GM23338 (cell line): ENCODE measurements around the gene FGFBP1. TPM values are rescaled to one million over a fixed set of nuclear protein-coding genes. Genes with fewer than 3 reads are reported as not detected.

Experiments used
- ATAC-seq: fragments of 200-7000 bp; cut with Tn5 transposase; 3 replicates; pipeline ENCODE4 v1.9.1; 2020
- DNase-seq: peaks from one replicate; pipeline ENCODE4 v3.0.0-alpha.2; 2015; ENCODE audit warnings: low spot score
- H2AFZ ChIP-seq: fragments of 200-600 bp; sonication (generic); 2 replicates; pipeline ENCODE4 v1.8.0; 2016; ENCODE audit warnings: antibody characterized with exemption, mild to moderate bottlenecking, moderate library complexity
- H3F3A ChIP-seq: fragments of 200-600 bp; sonication (generic); replicated peaks from 2 replicates; pipeline ENCODE4 v1.8.0; 2017; ENCODE audit warnings: antibody characterized with exemption, mixed run types, low read depth
- H3K27ac ChIP-seq: fragments of 200-600 bp; sonication (generic); 2 replicates; pipeline ENCODE4 v1.6.1; 2016; ENCODE audit warnings: low read depth
- H3K27me3 ChIP-seq: fragments of 200-600 bp; sonication (generic); 2 replicates; pipeline ENCODE4 v1.8.0; 2016; ENCODE audit warnings: mild to moderate bottlenecking, mixed run types, moderate library complexity; ENCODE audit not compliant: insufficient read depth
- H3K36me3 ChIP-seq: fragments of 200-600 bp; sonication (generic); 2 replicates; pipeline ENCODE4 v1.8.0; 2016; ENCODE audit warnings: mild to moderate bottlenecking; ENCODE audit not compliant: insufficient read depth
- H3K4me1 ChIP-seq: fragments of 200-600 bp; sonication (generic); 2 replicates; pipeline ENCODE4 v1.8.0; 2016; ENCODE audit warnings: mild to moderate bottlenecking, moderate library complexity; ENCODE audit not compliant: insufficient read depth
- H3K4me2 ChIP-seq: fragments of 200-600 bp; sonication (generic); 2 replicates; pipeline ENCODE4 v1.7.1; 2017; ENCODE audit warnings: mixed run types
- H3K4me3 ChIP-seq: fragments of 200-600 bp; sonication (generic); 2 replicates; pipeline ENCODE4 v1.6.1; 2016; ENCODE audit warnings: mixed run types
- H3K79me2 ChIP-seq: fragments of 200-600 bp; sonication (generic); replicated peaks from 2 replicates; pipeline ENCODE4 v1.8.0; 2017; ENCODE audit warnings: mild to moderate bottlenecking; ENCODE audit not compliant: insufficient read depth
- H3K9me2 ChIP-seq: fragments of 200-600 bp; sonication (generic); 2 replicates; pipeline ENCODE4 v1.8.0; 2017; ENCODE audit not compliant: insufficient read depth
- H4K20me1 ChIP-seq: fragments of 200-600 bp; sonication (generic); replicated peaks from 2 replicates; pipeline ENCODE4 v1.8.0; 2017; ENCODE audit warnings: mild to moderate bottlenecking; ENCODE audit not compliant: insufficient read depth
- H3K27ac Mint-ChIP-seq: 2 replicates; pipeline ENCODE4 v1.8.0; 2020; ENCODE audit warnings: inconsistent platforms, mild to moderate bottlenecking, moderate library complexity, mixed read lengths
- H3K27me3 Mint-ChIP-seq: 3 replicates; pipeline ENCODE4 v1.8.0; 2022; ENCODE audit warnings: low read depth, mild to moderate bottlenecking, moderate library complexity, mixed read lengths, inconsistent platforms; ENCODE audit not compliant: insufficient read depth, poor library complexity
- H3K36me3 Mint-ChIP-seq: 3 replicates; pipeline ENCODE4 v1.8.0; 2021; ENCODE audit warnings: low read depth, mild to moderate bottlenecking, inconsistent platforms, moderate library complexity, mixed read lengths
- H3K4me1 Mint-ChIP-seq: 3 replicates; pipeline ENCODE4 v1.8.0; 2020; ENCODE audit warnings: mild to moderate bottlenecking, inconsistent platforms, mixed read lengths
- H3K4me3 Mint-ChIP-seq: 3 replicates; pipeline ENCODE4 v1.8.0; 2021; ENCODE audit warnings: moderate library complexity, mild to moderate bottlenecking, inconsistent platforms, mixed read lengths
- H3K9me3 Mint-ChIP-seq: 3 replicates; pipeline ENCODE4 v1.8.0; 2020; ENCODE audit warnings: moderate library complexity, mild to moderate bottlenecking, inconsistent platforms, mixed read lengths
- CREB1 ChIP-seq: fragments of 250-450 bp; sonication (Bioruptor Pico); IDR thresholded peaks from 2 replicates; pipeline ENCODE4 v1.5.0; 2020; ENCODE audit warnings: low read depth, mild to moderate bottlenecking, moderate library complexity
- CTCF ChIP-seq, 2 experiments: fragments of 200-600 bp in 1 of 2; sonication (generic) in 1 of 2; conservative IDR thresholded peaks; 2 replicates each; pipeline versions ENCODE4 v1.5.1 to v1.6.1; 2016 to 2017; ENCODE audit warnings: antibody characterized with exemption in 2 of 2, low read depth in 2 of 2, mild to moderate bottlenecking in 2 of 2, moderate library complexity in 1 of 2
- ETS1 ChIP-seq: IDR thresholded peaks from 2 replicates; pipeline ENCODE4 v1.6.1; 2016; ENCODE audit warnings: antibody characterized with exemption
- EZH2 ChIP-seq: fragments of 200-600 bp; sonication (generic); IDR thresholded peaks from one replicate; pipeline ENCODE4 v1.8.0; 2017; ENCODE audit warnings: antibody characterized with exemption, mild to moderate bottlenecking, low read depth; ENCODE audit not compliant: unreplicated experiment
- EZH2phosphoT487 ChIP-seq: fragments of 200-600 bp; sonication (generic); IDR thresholded peaks from one replicate; pipeline ENCODE4 v1.8.1; 2018; ENCODE audit warnings: antibody characterized with exemption; ENCODE audit not compliant: unreplicated experiment
- JUNB ChIP-seq: IDR thresholded peaks from one replicate; pipeline ENCODE4 v1.6.1; 2016; ENCODE audit warnings: antibody characterized with exemption; ENCODE audit not compliant: unreplicated experiment
- NANOG ChIP-seq: IDR thresholded peaks from 2 replicates; pipeline ENCODE4 v1.6.1; 2016; ENCODE audit warnings: antibody characterized with exemption, borderline replicate concordance
- POLR2AphosphoS5 ChIP-seq: IDR thresholded peaks from 2 replicates; pipeline ENCODE4 v1.6.1; 2016; ENCODE audit warnings: antibody characterized with exemption, low read depth
- STAT1 ChIP-seq: IDR thresholded peaks from one replicate; pipeline ENCODE4 v1.6.1; 2016; ENCODE audit warnings: antibody characterized with exemption; ENCODE audit not compliant: unreplicated experiment
- ZNF331 ChIP-seq: fragments of 250-450 bp; sonication (Bioruptor Pico); IDR thresholded peaks from 2 replicates; pipeline ENCODE4 v1.5.0; 2020; ENCODE audit warnings: low read depth, mild to moderate bottlenecking, moderate library complexity
- polyA plus RNA-seq: library from polyadenylated mRNA; unstranded; fragments of >200 nt; fragmentation: Nextera tagmentation; extraction: Ambion mirVana; gene quantifications from 2 replicates; pipeline ENCODE4 v1.2.1, GENCODE V29; 2016
- total RNA-seq: library from RNA; depleted of rRNA; stranded (reverse); fragments of >200 nt; shearing (Covaris generic); gene quantifications from 2 replicates; pipeline ENCODE4 v1.2.3, GENCODE V29; 2014
- TF ChIP-seq, protein P1 (sequence below): IDR thresholded peaks from one replicate; pipeline ENCODE4 v1.6.1; 2018; ENCODE audit warnings: antibody characterized with exemption; ENCODE audit not compliant: unreplicated experiment

Gene FGFBP1
- total and polyA plus RNA-seq, 2 experiments from 2014 or later: 0.15 TPM; not detected in 1

GRCh38 chr4:15964159-15964558 lies 25.6 kb upstream of the FGFBP1 start (continued):
- TF ChIP-seq, protein P1, sequence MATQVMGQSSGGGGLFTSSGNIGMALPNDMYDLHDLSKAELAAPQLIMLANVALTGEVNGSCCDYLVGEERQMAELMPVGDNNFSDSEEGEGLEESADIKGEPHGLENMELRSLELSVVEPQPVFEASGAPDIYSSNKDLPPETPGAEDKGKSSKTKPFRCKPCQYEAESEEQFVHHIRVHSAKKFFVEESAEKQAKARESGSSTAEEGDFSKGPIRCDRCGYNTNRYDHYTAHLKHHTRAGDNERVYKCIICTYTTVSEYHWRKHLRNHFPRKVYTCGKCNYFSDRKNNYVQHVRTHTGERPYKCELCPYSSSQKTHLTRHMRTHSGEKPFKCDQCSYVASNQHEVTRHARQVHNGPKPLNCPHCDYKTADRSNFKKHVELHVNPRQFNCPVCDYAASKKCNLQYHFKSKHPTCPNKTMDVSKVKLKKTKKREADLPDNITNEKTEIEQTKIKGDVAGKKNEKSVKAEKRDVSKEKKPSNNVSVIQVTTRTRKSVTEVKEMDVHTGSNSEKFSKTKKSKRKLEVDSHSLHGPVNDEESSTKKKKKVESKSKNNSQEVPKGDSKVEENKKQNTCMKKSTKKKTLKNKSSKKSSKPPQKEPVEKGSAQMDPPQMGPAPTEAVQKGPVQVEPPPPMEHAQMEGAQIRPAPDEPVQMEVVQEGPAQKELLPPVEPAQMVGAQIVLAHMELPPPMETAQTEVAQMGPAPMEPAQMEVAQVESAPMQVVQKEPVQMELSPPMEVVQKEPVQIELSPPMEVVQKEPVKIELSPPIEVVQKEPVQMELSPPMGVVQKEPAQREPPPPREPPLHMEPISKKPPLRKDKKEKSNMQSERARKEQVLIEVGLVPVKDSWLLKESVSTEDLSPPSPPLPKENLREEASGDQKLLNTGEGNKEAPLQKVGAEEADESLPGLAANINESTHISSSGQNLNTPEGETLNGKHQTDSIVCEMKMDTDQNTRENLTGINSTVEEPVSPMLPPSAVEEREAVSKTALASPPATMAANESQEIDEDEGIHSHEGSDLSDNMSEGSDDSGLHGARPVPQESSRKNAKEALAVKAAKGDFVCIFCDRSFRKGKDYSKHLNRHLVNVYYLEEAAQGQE: no peak
- TF ChIP-seq ZNF331 (CRISPR knock-in tag) (no peak), CTCF (conservative IDR thresholded peaks at IDR 0.05; ENCODE audit: low read depth in 2 of 2) (peak; percentile 36 to 60; a peak in 3 of 4 replicates), EZH2phosphoT487 (no peak), NANOG (no peak), ETS1 (no peak), JUNB (no peak), CREB1 (CRISPR knock-in tag) (no peak)

DNA sequence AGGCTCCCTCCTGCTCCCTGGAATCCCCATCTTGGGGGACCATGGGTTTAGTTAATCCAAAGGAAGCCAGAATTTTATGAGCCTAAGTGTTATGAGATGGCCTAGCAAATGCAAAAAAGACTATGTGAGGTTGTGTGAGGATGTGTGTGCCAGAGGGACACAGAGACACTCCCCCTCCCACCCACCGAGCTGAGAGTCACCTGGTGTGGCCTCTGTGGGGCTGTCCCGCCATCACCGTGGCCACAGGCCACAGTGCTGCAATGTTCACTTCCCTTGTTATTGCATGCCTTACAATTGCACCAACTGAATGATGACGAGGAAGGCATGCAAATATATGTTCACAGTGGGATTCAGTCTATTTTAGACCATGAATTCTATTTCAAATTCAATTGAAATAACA lies 25.0 kb upstream of the FGFBP1 start:
- no peak for DNase-seq
- Histone ChIP-seq H2AFZ (0 out of 2 replicates have a peak overlapping the region, but pooled peaks have one; percentile 14), H3K27me3 (no peaks in the 10 kb centered on the region), H3K9me2 (no peaks in the 10 kb centered on the region), H3K4me3 (no peak overlapping the region), H4K20me1 (no peaks in the 10 kb centered on the region), H3F3A (0 out of 2 replicates have a peak, but pooled peaks cover 3% of the 10 kb centered on the region), H3K4me2 (no peak overlapping the region), H3K79me2 (no peaks in the 10 kb centered on the region), H3K4me1 (no peaks in the 10 kb centered on the region; the same call in 1 of the 2 replicates), H3K36me3 (no peaks in the 10 kb centered on the region; the same call in 1 of the 2 replicates), H3K27ac (no peak overlapping the region)
- Mint-ChIP-seq H3K27me3 (no peaks in the 10 kb centered on the region), H3K4me1 (peaks cover 8% of the 10 kb centered on the region), H3K4me3 (no peak overlapping the region), H3K27ac (no peak overlapping the region), H3K9me3 (peaks cover 16% of the 10 kb centered on the region), H3K36me3 (peaks cover 24% of the 10 kb centered on the region)
- ATAC-seq: peak; percentile 15
- TF ChIP-seq ETS1 (no peak), CTCF (conservative IDR thresholded peaks at IDR 0.05; ENCODE audit: low read depth in 2 of 2) (no peak), EZH2 (no peak), ZNF331 (CRISPR knock-in tag) (no peak), POLR2AphosphoS5 (no peak), STAT1 (no peak), JUNB (no peak), NANOG (no peak)
